Osteoblast (primary cell): ENCODE measurements around the gene CASP4. TPM values are rescaled to one million over a fixed set of nuclear protein-coding genes. Genes with fewer than 3 reads are reported as not detected.
"Not testable (repeated sequence)": the region's sequence is repeated elsewhere in the genome, so short reads cannot be mapped to it uniquely, and the experiment has no call there.

Experiments
- DNase-seq: peaks from one replicate; pipeline ENCODE4 v3.0.0; 2011; ENCODE audit warnings: low spot score, mixed read lengths; ENCODE audit not compliant: insufficient read length; ENCODE audit errors: missing footprints
- H2AFZ ChIP-seq: 2 replicates; pipeline ENCODE4 v1.6.0; 2011; ENCODE audit warnings: mild to moderate bottlenecking, low read length
- H3K27ac ChIP-seq: 2 replicates; pipeline ENCODE4 v1.5.1; 2011; ENCODE audit warnings: mild to moderate bottlenecking, low read depth, low read length, moderate library complexity
- H3K27me3 ChIP-seq: 2 replicates; pipeline ENCODE4 v1.6.0; 2012; ENCODE audit warnings: mild to moderate bottlenecking, control low read depth, inconsistent platforms, low read length, moderate library complexity; ENCODE audit not compliant: insufficient read depth
- H3K36me3 ChIP-seq: 2 replicates; pipeline ENCODE4 v1.5.1; 2011; ENCODE audit warnings: mild to moderate bottlenecking, low read length, control low read depth, moderate library complexity; ENCODE audit not compliant: insufficient read depth
- H3K4me1 ChIP-seq: 2 replicates; pipeline ENCODE4 v1.5.1; 2011; ENCODE audit warnings: mild to moderate bottlenecking, low read length, control low read depth, moderate library complexity; ENCODE audit not compliant: insufficient read depth
- H3K4me2 ChIP-seq: 2 replicates; pipeline ENCODE4 v1.6.0; 2011; ENCODE audit warnings: mild to moderate bottlenecking, low read length; ENCODE audit not compliant: insufficient read depth
- H3K4me3 ChIP-seq: fragments of 200-600 bp; sonication (generic); 3 replicates; pipeline ENCODE4 v1.5.1; 2012; ENCODE audit warnings: mild to moderate bottlenecking, low read length, inconsistent platforms; ENCODE audit not compliant: insufficient read depth
- H3K79me2 ChIP-seq: 2 replicates; pipeline ENCODE4 v1.6.0; 2012; ENCODE audit warnings: mild to moderate bottlenecking, low read length, control low read depth, inconsistent platforms; ENCODE audit not compliant: insufficient read depth
- H3K9me3 ChIP-seq: 2 replicates; pipeline ENCODE4 v1.5.1; 2011; ENCODE audit warnings: low read depth, low read length, control low read depth
- H4K20me1 ChIP-seq: 2 replicates; pipeline ENCODE4 v1.6.0; 2012; ENCODE audit warnings: mild to moderate bottlenecking, low read length, control low read depth; ENCODE audit not compliant: insufficient read depth
- total RNA-seq: library from RNA; depleted of rRNA; stranded (reverse); fragments of >200 nt; gene quantifications from 2 replicates; pipeline ENCODE4 v1.2.3, GENCODE V29; 2012
- TF ChIP-seq, protein P1 (sequence below): IDR thresholded peaks from 2 replicates; pipeline ENCODE4 v1.5.1; 2011; ENCODE audit warnings: mild to moderate bottlenecking, low read depth, low read length, moderate library complexity; ENCODE audit errors: extremely low read depth

CASP4 gene
- total RNA-seq, 1 donor: 152 TPM

DNA sequence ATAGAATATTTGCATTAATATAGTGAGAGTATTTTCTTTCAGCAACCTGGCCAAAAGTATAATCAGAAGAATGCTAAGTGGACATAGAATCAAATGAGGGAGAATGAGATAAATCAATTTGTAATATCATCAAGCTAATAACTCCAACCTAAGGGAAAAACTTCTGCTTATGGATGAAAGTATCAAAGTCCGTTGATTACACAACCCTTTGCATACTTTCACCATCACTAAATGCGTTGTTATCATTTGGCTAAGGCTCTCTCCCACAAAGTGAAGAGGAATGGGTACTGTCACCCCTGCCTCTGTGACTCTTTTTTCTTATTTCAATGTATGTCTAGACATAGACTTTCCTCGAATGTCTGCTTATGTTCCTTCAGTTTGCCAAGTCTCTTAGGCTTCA is 16.4 kb upstream of the CASP4 start:
- TF ChIP-seq, protein P1, sequence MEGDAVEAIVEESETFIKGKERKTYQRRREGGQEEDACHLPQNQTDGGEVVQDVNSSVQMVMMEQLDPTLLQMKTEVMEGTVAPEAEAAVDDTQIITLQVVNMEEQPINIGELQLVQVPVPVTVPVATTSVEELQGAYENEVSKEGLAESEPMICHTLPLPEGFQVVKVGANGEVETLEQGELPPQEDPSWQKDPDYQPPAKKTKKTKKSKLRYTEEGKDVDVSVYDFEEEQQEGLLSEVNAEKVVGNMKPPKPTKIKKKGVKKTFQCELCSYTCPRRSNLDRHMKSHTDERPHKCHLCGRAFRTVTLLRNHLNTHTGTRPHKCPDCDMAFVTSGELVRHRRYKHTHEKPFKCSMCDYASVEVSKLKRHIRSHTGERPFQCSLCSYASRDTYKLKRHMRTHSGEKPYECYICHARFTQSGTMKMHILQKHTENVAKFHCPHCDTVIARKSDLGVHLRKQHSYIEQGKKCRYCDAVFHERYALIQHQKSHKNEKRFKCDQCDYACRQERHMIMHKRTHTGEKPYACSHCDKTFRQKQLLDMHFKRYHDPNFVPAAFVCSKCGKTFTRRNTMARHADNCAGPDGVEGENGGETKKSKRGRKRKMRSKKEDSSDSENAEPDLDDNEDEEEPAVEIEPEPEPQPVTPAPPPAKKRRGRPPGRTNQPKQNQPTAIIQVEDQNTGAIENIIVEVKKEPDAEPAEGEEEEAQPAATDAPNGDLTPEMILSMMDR: no peak
- Histone ChIP-seq H3K4me3 (no peak overlapping the region), H3K4me2 (no peak overlapping the region), H3K27me3 (no peaks in the 10 kb centered on the region), H3K27ac (no peak overlapping the region), H3K9me3 (no peaks in the 10 kb centered on the region), H2AFZ (no peak overlapping the region), H3K36me3 (no peaks in the 10 kb centered on the region), H3K79me2 (no peaks in the 10 kb centered on the region), H3K4me1 (no peaks in the 10 kb centered on the region), H4K20me1 (no peaks in the 10 kb centered on the region)
- no peak for DNase-seq

DNA sequence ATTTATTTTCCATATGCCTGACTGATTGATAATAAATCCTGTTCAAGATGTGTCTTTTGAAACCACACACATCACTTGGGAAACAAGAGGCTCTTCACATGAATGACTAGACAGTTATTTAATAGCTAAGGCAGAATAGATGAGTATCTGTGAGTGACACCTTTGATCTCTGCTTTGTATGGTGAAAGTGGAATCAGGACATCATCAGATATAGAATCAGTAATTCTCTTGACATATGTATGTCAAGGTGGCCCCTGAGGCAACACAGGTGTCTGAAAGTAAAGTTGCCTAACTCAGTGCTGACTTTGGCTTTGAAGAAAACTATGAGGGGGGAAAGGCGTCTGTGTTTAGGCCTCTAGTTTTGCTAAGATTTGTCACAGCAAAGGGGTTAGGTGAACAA is 11.5 kb upstream of the CASP4 start:
- no peaks in the 10 kb centered on the region for H3K79me2 ChIP-seq
- no peak overlapping the region for H3K27ac ChIP-seq
- H4K20me1 ChIP-seq: no peaks in the 10 kb centered on the region
- H3K36me3 ChIP-seq: no peaks in the 10 kb centered on the region
- no peaks in the 10 kb centered on the region for H3K9me3 ChIP-seq
- TF ChIP-seq, protein P1: no peak
- no peak overlapping the region for H3K4me3 ChIP-seq
- H3K4me2 ChIP-seq: no peak overlapping the region
- H3K27me3 ChIP-seq: no peaks in the 10 kb centered on the region
- no peak overlapping the region for H2AFZ ChIP-seq
- H3K4me1 ChIP-seq: no peaks in the 10 kb centered on the region
- DNase-seq: no peak

DNA sequence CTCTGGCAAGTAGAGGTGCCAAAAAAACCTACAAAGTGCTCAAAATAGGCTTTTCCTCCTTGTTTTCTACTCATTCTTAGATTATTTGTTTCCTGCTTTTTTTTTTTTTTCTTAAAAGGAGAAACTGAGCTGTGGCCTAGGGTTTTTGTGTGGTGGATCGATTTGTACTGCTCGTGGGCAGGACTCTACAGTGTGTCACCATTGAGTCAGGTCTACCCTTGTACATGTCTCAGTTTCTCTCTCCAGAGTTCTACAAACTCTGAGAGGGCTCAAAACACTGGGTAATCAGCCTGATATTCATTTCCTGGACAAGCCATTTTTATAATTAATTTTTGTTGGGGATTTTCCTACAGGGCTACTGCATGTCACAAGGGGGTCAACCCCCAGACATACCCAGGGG is 5.2 kb upstream of the CASP4 start:
- Histone ChIP-seq H3K27me3 (no peaks in the 10 kb centered on the region), H3K9me3 (no peaks in the 10 kb centered on the region), H2AFZ (no peak overlapping the region), H4K20me1 (no peaks in the 10 kb centered on the region), H3K4me2 (no peak overlapping the region), H3K36me3 (no peaks in the 10 kb centered on the region), H3K79me2 (no peaks in the 10 kb centered on the region), H3K4me3 (no peak overlapping the region), H3K4me1 (peaks cover 5% of the 10 kb centered on the region), H3K27ac (no peak overlapping the region)
- TF ChIP-seq, protein P1: no peak
- no peak for DNase-seq

DNA sequence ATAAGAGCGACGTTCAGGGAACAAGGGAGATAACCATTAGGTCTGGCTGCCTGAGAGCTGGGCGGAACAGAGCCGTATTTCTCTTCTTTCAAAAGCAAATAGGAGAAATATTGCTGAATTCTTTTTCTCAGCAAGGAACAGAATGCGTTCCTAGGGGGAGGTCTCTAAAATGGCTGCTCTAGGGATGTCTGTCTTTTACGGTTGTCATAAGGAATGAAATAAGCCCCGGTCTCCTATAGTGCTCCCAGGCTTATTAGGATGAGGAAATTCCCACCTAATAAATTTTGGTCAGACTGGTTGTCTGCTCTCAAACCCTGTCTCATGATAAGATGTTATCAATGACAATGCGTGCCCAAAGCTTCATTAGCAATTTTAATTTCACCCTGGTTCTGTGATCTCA is 4.5 kb upstream of the CASP4 start:
- H4K20me1 ChIP-seq, H3K79me2 ChIP-seq, H3K27me3 ChIP-seq, H3K36me3 ChIP-seq, H3K4me3 ChIP-seq, H3K4me1 ChIP-seq, H2AFZ ChIP-seq, H3K27ac ChIP-seq, DNase-seq, H3K9me3 ChIP-seq, H3K4me2 ChIP-seq: not testable (repeated sequence)
